ENCODE results near the gene ECHDC3.

DNA sequence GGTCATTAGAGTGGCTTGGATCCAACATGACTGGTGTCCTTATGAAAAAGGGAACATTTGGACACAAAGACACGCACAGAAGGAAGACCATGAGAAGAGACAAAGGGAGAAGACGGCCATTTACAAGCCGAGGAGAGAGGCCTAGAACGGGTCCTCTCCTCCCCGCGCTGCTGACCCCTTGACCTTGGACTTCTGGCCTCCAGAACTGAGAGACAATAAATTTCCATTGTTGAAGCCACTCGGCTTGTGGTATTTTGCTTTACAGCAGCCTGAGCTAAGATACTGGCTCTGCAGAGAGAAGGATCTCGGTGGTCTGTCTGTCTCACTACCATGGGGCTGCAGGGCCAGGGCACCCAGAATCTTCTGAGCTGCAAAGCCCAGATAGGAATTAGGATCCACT lies 38.1 kb upstream of the ECHDC3 start:
- TF ChIP-seq POLR2A (IDR thresholded peaks at IDR 0.05) (no peak), EP300 (IDR thresholded peaks at IDR 0.05) (no peak)
- TF ChIP-seq, protein P1, sequence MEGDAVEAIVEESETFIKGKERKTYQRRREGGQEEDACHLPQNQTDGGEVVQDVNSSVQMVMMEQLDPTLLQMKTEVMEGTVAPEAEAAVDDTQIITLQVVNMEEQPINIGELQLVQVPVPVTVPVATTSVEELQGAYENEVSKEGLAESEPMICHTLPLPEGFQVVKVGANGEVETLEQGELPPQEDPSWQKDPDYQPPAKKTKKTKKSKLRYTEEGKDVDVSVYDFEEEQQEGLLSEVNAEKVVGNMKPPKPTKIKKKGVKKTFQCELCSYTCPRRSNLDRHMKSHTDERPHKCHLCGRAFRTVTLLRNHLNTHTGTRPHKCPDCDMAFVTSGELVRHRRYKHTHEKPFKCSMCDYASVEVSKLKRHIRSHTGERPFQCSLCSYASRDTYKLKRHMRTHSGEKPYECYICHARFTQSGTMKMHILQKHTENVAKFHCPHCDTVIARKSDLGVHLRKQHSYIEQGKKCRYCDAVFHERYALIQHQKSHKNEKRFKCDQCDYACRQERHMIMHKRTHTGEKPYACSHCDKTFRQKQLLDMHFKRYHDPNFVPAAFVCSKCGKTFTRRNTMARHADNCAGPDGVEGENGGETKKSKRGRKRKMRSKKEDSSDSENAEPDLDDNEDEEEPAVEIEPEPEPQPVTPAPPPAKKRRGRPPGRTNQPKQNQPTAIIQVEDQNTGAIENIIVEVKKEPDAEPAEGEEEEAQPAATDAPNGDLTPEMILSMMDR (IDR thresholded peaks at IDR 0.05): no peak

All from suprapubic skin (tissue), 3 donors.